NK-92 (cell line): ENCODE measurements around the gene CCDC85B.
"Not testable (repeated sequence)": the region's sequence is repeated elsewhere in the genome, so short reads cannot be mapped to it uniquely, and the experiment has no call there.

Experiments
- DNase-seq: peaks from one replicate; lab custom pipeline; 2025; ENCODE audit not compliant: unreplicated experiment; lab: John Stamatoyannopoulos, UW

CCDC85B gene

DNA sequence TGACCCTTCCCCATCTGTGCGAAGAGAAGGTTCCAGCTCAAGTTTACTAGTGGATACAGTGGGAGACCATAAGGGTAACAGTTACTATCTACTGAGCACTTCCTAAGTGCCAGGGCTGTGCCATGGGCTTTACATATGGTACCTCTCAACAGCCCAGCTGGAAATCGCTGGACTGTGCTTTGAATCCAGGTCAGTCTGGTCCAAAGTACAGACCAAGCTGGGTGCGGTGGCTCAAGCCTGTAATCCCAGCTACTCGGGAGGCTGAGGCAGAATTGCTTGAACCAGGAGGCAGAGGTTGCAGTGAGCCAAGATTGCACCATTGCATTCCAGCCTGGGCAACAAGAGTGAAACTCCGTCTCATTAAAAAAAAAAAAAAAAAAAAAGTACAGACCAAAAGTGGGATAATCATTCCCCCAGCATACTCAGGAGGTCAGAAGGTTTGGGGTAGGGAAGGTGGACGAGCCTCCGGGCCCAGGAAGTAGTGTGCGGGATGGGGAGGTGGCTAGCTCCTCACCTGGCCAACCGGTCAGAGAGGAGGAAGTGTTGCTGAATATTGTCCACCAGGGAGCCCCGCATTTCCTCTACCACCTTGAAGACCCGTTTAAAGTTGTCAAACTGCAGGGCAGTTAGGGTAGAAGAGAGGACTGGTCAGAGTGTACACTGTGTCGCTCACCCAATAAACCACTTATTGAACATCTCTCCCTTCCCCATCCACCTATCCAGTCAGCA is 4.5 kb upstream of the CCDC85B start:
- no peak for DNase-seq

DNA sequence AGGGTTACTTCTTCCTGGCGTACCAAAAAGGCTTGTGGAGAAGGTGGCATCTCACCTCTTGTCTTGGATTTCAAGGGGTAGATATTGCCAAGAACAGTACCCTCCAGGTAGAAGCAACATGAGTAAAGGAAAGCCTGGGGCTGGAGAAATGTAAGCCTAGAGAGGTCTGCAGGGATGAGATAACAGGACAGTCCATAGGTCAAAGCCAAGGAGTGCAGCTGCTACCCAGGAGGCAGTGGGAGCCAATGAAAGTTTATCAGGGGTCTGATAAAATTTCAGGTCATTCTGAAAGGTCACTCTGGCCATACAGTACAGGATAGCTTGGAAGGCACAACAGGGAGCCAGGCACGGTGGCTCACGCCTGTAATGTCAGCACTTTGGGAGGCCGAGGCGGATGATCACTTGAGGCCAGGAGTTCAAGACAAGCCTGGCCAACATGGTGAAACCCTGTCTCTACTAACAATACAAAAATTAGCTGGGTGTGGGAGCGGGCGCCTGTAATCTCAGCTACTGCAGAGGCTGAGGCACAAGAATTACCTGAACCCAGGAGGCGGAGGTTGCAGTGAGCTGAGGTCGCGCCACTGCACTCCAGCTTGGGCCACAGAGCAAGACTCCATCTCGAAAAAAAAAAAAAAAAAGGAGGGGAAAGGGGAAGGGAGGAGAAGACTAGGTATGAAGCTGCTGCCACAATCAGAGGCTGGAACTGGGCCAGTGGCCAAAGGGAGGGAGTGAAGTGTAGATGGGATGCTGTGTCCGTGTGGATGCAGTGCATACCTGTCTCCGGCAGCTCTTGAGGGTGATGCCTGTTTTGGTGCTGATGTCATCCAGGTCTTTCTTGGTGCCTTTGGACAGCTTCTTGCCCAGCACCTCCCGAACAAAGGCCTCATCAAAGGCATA is 3.4 kb upstream of the CCDC85B start:
- no peak for DNase-seq

DNA sequence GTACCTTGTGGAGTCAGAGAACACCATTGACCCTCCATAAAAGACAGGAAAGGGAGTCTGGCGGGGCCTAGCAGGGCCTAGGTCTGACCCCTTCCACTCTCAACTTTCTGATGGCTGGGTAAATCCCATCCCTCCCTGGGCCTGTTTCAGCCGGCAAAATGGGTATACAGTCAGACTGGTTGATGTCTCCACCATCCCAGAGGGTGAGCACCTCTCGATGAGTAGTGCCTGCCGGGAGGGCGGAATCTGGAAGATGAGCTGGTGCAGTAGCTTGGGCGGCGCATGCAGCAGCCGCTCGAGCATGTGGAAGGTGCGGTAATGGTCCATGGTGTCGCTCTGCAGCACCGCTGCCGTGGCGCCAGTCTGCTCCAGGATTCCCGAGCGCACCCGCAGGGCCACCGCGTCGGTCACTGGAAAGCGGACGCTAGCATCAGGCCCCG is 2.7 kb upstream of the CCDC85B start:
- DNase-seq: no peak

DNA sequence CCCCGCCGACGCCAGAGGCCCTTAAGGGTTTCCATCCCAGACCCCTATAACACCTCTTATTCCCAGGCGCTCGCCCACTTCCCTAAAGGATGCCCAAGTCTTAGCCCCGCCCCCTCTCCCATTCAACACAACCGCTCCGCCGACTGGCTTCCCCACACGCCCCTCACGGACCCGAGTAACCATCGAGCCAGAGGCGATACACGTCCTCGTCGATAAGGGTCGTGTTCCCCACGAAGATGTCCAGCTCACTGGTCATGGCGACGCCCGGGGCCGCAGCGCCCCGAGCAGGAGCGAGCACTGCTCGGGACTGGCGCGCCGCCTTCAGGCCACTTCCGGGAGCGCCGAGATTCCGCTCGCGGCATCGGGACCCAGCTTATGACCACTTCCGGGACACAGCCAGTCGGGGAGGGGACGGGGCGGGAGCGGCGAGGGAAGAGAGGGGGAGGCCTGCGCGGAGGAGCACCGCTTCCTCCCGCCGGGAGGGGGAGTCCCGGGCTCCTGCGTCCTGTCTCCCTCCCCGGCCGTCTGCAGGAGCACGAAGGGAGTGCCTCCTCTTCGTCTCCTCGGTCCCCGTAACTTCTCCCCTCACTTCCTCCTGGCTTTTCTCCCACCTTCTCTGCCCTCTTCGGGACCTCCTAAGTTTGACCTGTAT is 2.2 kb upstream of the CCDC85B start, which contains the start of gene FIBP:
FIBP (minus strand) TSS at position 309 of the 652 bp plus-strand sequence; CDS start at position 256, 53 bp downstream.
- peak; percentile 58 for DNase-seq

DNA sequence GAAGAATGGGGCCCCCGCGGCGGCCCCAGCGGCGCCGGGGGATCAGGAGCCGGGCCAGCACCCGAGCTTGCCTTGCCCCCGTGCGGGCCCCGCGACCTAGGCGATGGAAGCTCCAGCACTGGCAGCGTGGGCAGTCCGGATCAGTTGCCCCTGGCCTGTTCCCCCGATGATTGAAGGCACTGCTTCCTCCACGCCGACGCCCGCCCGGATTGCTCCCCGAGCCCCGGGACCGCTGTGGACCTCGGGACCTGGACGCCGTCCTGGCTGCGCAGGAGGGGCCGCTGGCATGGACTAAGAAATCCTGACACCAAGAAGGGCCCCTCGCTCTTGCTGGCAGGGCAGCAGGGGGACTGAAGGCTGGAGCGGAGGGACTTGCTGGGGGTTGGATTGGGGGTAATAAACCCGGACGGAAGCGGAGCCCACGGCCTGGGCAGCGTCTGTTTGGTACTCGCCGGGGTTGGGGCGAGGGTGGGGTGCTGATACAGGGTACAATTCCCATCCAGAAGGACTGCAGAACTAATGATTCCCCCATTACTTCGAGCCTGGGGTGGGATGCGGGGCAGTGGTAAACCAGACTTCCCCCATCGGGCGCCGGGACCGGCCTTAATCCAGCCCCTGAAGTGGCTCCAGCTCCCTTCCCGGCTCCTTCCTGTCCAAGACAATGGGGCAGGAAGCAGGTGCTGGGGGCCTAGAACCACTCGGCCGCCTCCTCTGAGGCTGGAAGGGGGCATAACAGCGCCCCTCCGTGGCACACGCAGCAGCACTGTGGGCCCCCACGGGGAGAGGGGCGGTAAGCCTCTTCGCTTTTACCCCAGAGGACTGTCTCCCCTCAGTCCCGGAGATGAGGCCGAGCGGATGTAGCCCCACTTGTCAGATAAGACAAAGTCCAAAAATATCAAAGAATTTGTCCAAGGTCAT is 1.0 kb downstream of the CCDC85B start:
- DNase-seq: no peak

GRCh38 chr11:65892137-65892540 is 1.7 kb downstream of the CCDC85B start:
- not testable (repeated sequence) for DNase-seq

GRCh38 chr11:65892661-65893317 is 2.3 kb downstream of the CCDC85B start:
- no peak for DNase-seq

DNA sequence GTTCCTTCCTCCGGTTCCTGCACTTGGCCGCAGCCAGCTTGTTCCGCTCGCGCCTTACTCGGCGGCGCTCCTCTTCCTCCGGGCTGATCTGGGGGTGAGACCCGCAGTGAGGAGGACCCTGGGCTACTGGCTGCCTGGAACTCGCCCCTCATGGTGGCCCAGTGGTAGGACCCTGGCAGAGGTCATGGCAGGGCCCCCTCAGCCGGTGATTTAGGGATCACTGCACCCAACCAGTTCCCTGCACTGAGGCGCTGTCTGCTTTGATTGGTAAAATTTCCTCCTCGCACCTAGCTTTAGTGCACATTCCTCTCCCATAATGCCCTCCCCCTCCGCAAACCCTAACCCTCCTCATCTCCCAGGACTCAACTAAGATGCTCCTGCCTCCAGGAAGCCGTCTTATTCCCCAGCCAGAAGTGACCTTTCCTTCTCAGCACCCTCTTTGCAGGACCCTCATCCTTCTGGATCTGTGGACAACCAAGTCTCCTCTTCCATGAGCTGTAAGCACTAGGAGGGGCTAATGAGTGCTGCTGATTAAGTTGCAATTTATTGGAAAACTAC is 3.6 kb downstream of the CCDC85B start:
- DNase-seq: no peak

DNA sequence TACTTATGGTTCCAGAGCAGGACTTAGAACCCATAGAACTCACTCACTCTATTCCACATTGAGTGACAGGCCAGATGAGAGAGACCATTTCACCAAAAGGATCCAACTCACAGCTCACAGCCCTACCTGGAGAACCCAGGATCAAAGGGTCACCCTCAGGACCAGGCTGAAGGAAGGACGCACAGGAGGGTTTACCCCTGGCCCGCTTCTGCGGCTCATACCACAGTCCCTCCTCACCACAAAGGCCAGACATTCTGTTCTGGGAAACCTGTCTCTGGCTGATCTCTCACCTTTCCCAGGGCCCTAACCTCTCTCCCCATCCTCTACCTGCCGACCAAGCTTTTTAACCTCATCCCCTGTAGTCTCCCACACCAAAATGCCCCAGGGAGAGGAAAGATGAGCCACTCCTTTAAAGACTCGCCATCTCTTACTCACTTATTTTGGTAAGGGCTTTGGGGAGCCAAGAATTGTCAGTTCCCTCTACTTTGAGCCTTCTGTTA is 5.1 kb downstream of the CCDC85B start:
- DNase-seq: no peak

GRCh38 chr11:65896034-65896999 is 5.8 kb downstream of the CCDC85B start:
- no peak for DNase-seq

- DNase-seq: no peak
These were observed 6.6 kb downstream of the CCDC85B start for GRCh38 chr11:65897020-65897471.

DNA sequence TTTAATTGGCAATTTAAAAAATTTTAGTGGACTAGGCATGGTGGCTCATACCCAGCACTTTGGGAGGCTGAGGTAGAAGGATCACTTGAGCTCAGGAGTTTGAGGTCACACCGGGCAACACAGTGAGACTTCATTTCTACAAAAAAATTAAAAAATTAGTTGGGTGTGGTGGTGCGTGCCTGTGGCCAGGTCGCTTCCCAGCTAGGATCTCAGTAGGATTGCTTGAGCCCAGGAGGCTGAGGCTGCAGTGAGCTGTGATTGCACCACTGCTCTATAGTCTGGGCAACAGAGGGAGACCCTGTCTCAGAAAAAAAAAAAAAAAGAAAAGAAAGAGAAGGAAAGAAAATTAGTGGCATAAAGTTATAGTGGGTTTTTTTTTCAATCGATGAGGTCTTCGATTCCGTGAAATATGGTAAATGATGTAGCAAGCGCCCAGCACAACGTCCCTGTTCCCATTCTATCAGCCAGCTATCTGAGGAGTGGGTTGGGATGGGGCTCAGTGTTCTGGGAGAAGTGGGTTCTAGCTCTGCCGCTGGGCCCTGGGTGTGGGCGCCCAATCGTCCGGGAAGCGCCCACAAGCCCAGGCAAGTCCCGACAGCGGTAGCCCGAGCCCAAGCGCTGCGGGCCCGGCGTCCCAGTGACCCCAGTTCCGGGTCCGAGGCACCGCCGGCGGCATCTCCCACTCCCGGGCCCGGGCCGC is 8.3 kb downstream of the CCDC85B start:
- DNase-seq: no peak

DNA sequence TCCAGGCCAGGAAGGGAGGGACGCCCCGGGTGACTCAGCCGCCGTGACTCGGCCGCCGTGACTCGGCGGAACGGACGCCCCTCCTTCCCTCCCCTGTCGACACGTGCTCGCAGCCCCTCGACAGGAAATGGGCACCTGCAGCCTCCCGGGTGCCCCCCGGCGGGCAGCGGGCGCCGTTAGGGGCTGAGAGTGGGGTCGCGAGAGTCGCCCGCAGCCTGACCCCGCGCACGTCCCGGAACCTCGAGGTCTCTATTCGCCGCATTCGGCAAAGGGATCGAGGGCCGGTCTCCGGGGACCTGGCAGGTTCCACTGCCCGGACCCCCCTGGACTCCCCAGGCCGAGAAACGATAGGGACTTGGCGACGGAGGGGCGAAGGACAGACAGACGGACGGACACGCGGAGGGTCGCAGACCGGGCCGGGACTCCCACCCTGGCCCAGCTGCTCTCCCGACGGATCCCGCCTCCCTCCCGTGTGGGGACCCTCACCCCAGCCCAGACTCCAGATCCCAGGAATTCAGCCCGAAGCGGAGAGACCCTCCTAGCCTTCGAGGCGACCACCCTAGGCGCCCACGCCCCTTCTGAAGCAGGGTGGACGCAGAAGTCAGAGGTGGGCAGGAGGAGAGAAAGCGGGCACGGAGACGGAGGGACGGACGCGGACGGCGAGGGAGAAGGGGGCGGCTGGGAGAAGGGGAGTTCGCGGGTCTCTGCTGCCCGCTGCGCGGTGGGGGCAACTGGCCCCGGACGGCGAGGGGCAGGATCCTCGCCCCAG is 9.1 kb downstream of the CCDC85B start:
- no peak for DNase-seq

- DNase-seq: no peak
These were observed 9.8 kb downstream of the CCDC85B start, which contains the start of gene FOSL1 for GRCh38 chr11:65900125-65900898. Gene FOSL1 (minus strand): TSS chr11:65900388. CDS start chr11:65900339, 49 bp downstream.

DNA sequence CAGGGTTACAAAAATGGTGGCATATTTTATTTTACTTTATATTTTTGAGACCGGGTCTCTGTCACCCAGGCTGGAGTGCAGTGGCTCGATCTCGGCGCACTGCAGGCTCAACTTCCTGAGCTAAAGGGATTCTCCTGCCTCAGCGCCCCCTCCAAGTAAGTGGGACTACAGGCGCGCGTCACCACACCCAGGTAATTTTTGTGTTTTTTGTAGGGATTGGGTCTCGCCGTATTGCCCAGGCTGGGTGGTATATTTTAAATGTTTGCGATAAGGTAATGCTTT is 10.4 kb downstream of the CCDC85B start:
- DNase-seq: no peak

- no peak for DNase-seq
These were observed 12.6 kb downstream of the CCDC85B start for GRCh38 chr11:65903068-65903481.
